GM12878 (cell line): ENCODE data around the gene CCL16. TPM values are rescaled to one million over a fixed set of nuclear protein-coding genes. Genes with fewer than 3 reads are reported as not detected.

ENCODE experiments used
- ATAC-seq: fragments of 200-7000 bp; cut with Tn5 transposase; 3 replicates; pipeline ENCODE4 v1.9.1; 2020; ENCODE audit warnings: mild to moderate bottlenecking, moderate library complexity
- BruUV-seq: library from RNA; stranded (reverse); fragments of 400-500 nt; replicated peaks from 2 replicates; lab custom pipeline; 2021; lab: Mats Ljungman, UMichigan
- CTCF ChIA-PET: fragments of 300-600 bp; sonication (Branson Sonifier 250); formaldehyde crosslinking; extraction: SDS; loops from one replicate; lab custom pipeline; 2021; ENCODE audit warnings: inconsistent platforms; lab: Yijun Ruan, JAX
- POLR2A ChIA-PET: fragments of 350-600 bp; formaldehyde crosslinking; extraction: SDS; loops from one replicate; lab custom pipeline; 2021; ENCODE audit warnings: inconsistent platforms; lab: Charles Lee
- RAD21 ChIA-PET: fragments of 300-600 bp; sonication (Branson Sonifier 250); formaldehyde crosslinking; loops from one replicate; lab custom pipeline; 2023; ENCODE audit warnings: antibody characterized with exemption; ENCODE audit not compliant: unreplicated experiment; lab: Charles Lee
- SMC1A ChIA-PET: fragments of 300-600 bp; sonication (Branson Sonifier 250); formaldehyde crosslinking; loops from one replicate; lab custom pipeline; 2023; ENCODE audit not compliant: unreplicated experiment, uncharacterized antibody; lab: Charles Lee
- DNase-seq: peaks from one replicate; pipeline ENCODE4 v3.0.0-alpha.2; 2011; ENCODE audit warnings: low read depth, low spot score
- FAIRE-seq: peaks from 3 replicates; lab custom pipeline; 2011; peaks lifted over from hg19 to GRCh38; lab: Jason Lieb, UNC
- H2AFZ ChIP-seq: 2 replicates; pipeline ENCODE4 v1.6.0; 2011; ENCODE audit warnings: low read depth, low read length, control low read depth; ENCODE audit not compliant: control insufficient read depth
- H3K27ac ChIP-seq: 2 replicates; pipeline ENCODE4 v1.5.1; 2011; ENCODE audit warnings: control low read depth; ENCODE audit not compliant: control insufficient read depth, insufficient read depth
- H3K27me3 ChIP-seq, 2 experiments: replicated peaks in 1 of 2; 2 replicates each; pipeline versions ENCODE4 v1.6.0 to v1.6.1; 2011; ENCODE audit warnings: low read length in 1 of 2; ENCODE audit not compliant: control insufficient read depth in 2 of 2, insufficient read depth in 2 of 2
- H3K36me3 ChIP-seq, 2 experiments: 2 replicates each; pipeline ENCODE4 v1.5.1; 2011; ENCODE audit warnings: low read length in 1 of 2; ENCODE audit not compliant: control insufficient read depth in 2 of 2, insufficient read depth in 2 of 2
- H3K4me1 ChIP-seq: 2 replicates; pipeline ENCODE4 v1.6.1; 2011; ENCODE audit warnings: mild to moderate bottlenecking, low read length, moderate library complexity, mixed read lengths; ENCODE audit not compliant: control insufficient read depth, insufficient read depth
- H3K4me2 ChIP-seq: 2 replicates; pipeline ENCODE4 v1.6.0; 2011; ENCODE audit warnings: control low read depth; ENCODE audit not compliant: control insufficient read depth, insufficient read depth
- H3K4me3 ChIP-seq: fragments of 200-600 bp; sonication (generic); 2 replicates; pipeline ENCODE4 v1.5.1; 2016
- H3K79me2 ChIP-seq: 2 replicates; pipeline ENCODE4 v1.6.0; 2011; ENCODE audit warnings: low read length; ENCODE audit not compliant: control insufficient read depth, insufficient read depth
- H3K9ac ChIP-seq: 2 replicates; pipeline ENCODE4 v1.8.0; 2011; ENCODE audit warnings: low read length, control low read depth, mixed read lengths; ENCODE audit not compliant: control insufficient read depth, insufficient read depth
- H3K9me3 ChIP-seq: replicated peaks from 3 replicates; pipeline ENCODE4 v1.5.1; 2011; ENCODE audit warnings: mild to moderate bottlenecking, low read length; ENCODE audit not compliant: control insufficient read depth, insufficient read depth
- H4K20me1 ChIP-seq: 2 replicates; pipeline ENCODE4 v1.6.0; 2011; ENCODE audit not compliant: control insufficient read depth, insufficient read depth
- CHD1 ChIP-seq: IDR thresholded peaks from 2 replicates; pipeline ENCODE4 v1.6.1; 2012; ENCODE audit warnings: low read depth, low read length, improper control_type of control experiment
- CHD2 ChIP-seq: IDR thresholded peaks from 2 replicates; pipeline ENCODE4 v1.6.1; 2011; ENCODE audit warnings: low read depth, low read length, improper control_type of control experiment, borderline replicate concordance
- CREM ChIP-seq: IDR thresholded peaks from 2 replicates; pipeline ENCODE4 v1.6.1; 2014; ENCODE audit warnings: antibody characterized with exemption, low read depth
- HCFC1 ChIP-seq: fragments of 150-350 bp; IDR thresholded peaks from 2 replicates; pipeline ENCODE4 v1.6.1; 2014; ENCODE audit warnings: low read length
- HDGF ChIP-seq: fragments of 450-650 bp; IDR thresholded peaks from 2 replicates; pipeline ENCODE4 v1.6.1; 2016; ENCODE audit warnings: antibody characterized with exemption
- IKZF2 ChIP-seq, 2 experiments: fragments of 450-650 bp; IDR thresholded peaks; 2 replicates each; pipeline ENCODE4 v1.6.1; 2017; ENCODE audit warnings: mild to moderate bottlenecking in 2 of 2, moderate library complexity in 2 of 2
- MTA2 ChIP-seq: fragments of 450-650 bp; IDR thresholded peaks from 2 replicates; pipeline ENCODE4 v1.6.1; 2016; ENCODE audit warnings: low read depth, mild to moderate bottlenecking, moderate library complexity
- MYC ChIP-seq: IDR thresholded peaks from 2 replicates; pipeline ENCODE4 v1.6.1; 2011; ENCODE audit warnings: mild to moderate bottlenecking, low read length, moderate library complexity, inconsistent platforms; ENCODE audit not compliant: insufficient read depth, insufficient replicate concordance, insufficient read length, severe bottlenecking
- NR2C1 ChIP-seq: fragments of 450-650 bp; IDR thresholded peaks from 2 replicates; pipeline ENCODE4 v1.6.1; 2017; ENCODE audit warnings: antibody characterized with exemption, mild to moderate bottlenecking, moderate library complexity
- PBX3 ChIP-seq: IDR thresholded peaks from 2 replicates; pipeline ENCODE4 v1.6.1; 2011; ENCODE audit warnings: mild to moderate bottlenecking, low read depth, low read length, moderate library complexity; ENCODE audit not compliant: insufficient replicate concordance
- PML ChIP-seq: IDR thresholded peaks from 2 replicates; pipeline ENCODE4 v1.6.1; 2012; ENCODE audit warnings: low read length, inconsistent platforms
- POLR2A ChIP-seq: IDR thresholded peaks from 2 replicates; pipeline ENCODE4 v1.6.1; 2011; ENCODE audit warnings: low read depth, mild to moderate bottlenecking, low read length
- RELB ChIP-seq: fragments of 450-650 bp; IDR thresholded peaks from 2 replicates; pipeline ENCODE4 v1.6.1; 2017; ENCODE audit warnings: low read depth, mild to moderate bottlenecking, moderate library complexity
- SUZ12 ChIP-seq: fragments of 200-600 bp; sonication (generic); IDR thresholded peaks from one replicate; pipeline ENCODE4 v1.6.1; 2018; ENCODE audit warnings: antibody characterized with exemption, mild to moderate bottlenecking; ENCODE audit not compliant: unreplicated experiment
- TAF1 ChIP-seq: IDR thresholded peaks from 2 replicates; pipeline ENCODE4 v1.6.1; 2011; ENCODE audit warnings: mild to moderate bottlenecking, low read depth, low read length, borderline replicate concordance
- WGBS: methylation state at CpG from one replicate; pipeline ENCODE4 v1.1.6; 2016; ENCODE audit warnings: low lambda C conversion rate; ENCODE audit not compliant: insufficient replicate concordance, insufficient coverage; ENCODE audit errors: missing lambda C conversion rate; 5-methylcytosine and 5-hydroxymethylcytosine counted together
- in situ Hi-C: fragments of 300-500 bp; cut with MboI; formaldehyde crosslinking; loops from 9 replicates; pipeline ENCODE4 v1.14.3; 2018; ENCODE audit warnings: mixed read lengths
- intact Hi-C: fragments of 100-400 bp; cut with micrococcal nuclease; formaldehyde crosslinking; loops from one replicate; pipeline ENCODE4 v1.14.2; 2022; ENCODE audit not compliant: unreplicated experiment
- polyA plus RNA-seq, 11 experiments: library from polyadenylated mRNA; depleted of rRNA in 4 of 11; unstranded in 6 of 11; stranded (reverse) in 5 of 11; fragments of >200 nt; fragmentation: Nextera tagmentation in 4 of 11; fragmentation: Illumina TruSeq in 1 of 11; extraction: Ambion mirVana in 4 of 11; extraction: Trizol in 1 of 11; gene quantifications; 1 replicate in 1 of 11; 2 replicates in 10 of 11; pipeline versions ENCODE4 v1.2.1 to v1.2.3, GENCODE V29; 2011 to 2016; ENCODE audit warnings: inconsistent platforms in 2 of 11, missing spikeins in 2 of 11, low read depth in 1 of 11
- total RNA-seq, 4 experiments: library from RNA; depleted of rRNA in 3 of 4; stranded (reverse); fragments of >200 nt in 3 of 4; fragmentation: Illumina TruSeq in 1 of 4; extraction: Trizol in 1 of 4; gene quantifications; 2 replicates each; pipeline versions ENCODE4 v1.2.1 to v1.2.3, GENCODE V29; 2013 to 2021
- TF ChIP-seq, protein P1 (sequence below): IDR thresholded peaks from 2 replicates; pipeline ENCODE4 v1.6.1; 2011; ENCODE audit warnings: borderline replicate concordance, low read depth, mild to moderate bottlenecking, moderate library complexity, mixed read lengths, low read length; ENCODE audit not compliant: insufficient read depth; ENCODE audit errors: extremely low read length
- TF ChIP-seq, protein P2 (sequence below): IDR thresholded peaks from 2 replicates; pipeline ENCODE4 v1.6.1; 2012; ENCODE audit warnings: improper control_type of control experiment, low read depth, low read length; ENCODE audit not compliant: insufficient replicate concordance

Gene CCL16
- total and polyA plus RNA-seq, 10 of the 15 experiments (the other 5 are each of a cell fraction or from before 2014, with no cell fraction given): not detected

DNA sequence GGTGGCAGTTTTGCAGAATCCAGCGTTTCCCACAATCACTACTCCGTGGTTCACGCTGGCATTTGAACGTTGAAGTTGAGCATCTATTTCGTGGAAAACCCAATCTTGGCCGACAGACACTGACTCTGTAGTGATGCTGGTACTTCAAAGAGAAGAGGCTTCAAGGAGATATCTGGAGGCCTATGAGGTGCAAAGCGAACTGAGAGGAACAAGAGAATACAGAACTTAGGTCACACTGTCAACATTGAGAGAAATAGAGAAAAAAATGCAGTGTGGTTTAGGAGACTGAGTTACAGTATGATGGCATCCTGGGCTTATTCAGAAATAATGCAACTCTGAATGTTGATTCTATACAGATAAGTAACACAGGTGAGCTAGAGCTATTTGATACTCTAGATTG, 16.0 kb downstream of the CCL16 start:
- Histone ChIP-seq H4K20me1 (no peaks in the 10 kb centered on the region), H3K4me3 (no peak overlapping the region), H3K36me3 (no peaks in the 10 kb centered on the region), H3K4me2 (no peak overlapping the region), H3K9ac (no peak overlapping the region), H2AFZ (no peak overlapping the region), H3K27me3 (no peaks in the 10 kb centered on the region), H3K27ac (no peak overlapping the region), H3K4me1 (no peaks in the 10 kb centered on the region), H3K79me2 (no peaks in the 10 kb centered on the region), H3K9me3 (no peaks in the 10 kb centered on the region)
- DNase-seq (no peak), ATAC-seq (no peak), FAIRE-seq (no peak)
- no TSS peak for BruUV-seq
- POLR2A ChIA-PET: no interaction called here
- RAD21 ChIA-PET: interaction anchor here (1.0 kb wide), 1 partner anchor 102 kb away, joined by 3 read pairs; no protein-coding TSS in a partner anchor
- intact Hi-C loops: no loop called here
- CTCF ChIA-PET: interaction anchor here (1.4 to 19.0 kb wide), 4 partner anchors 17 to 518 kb away, joined by 3 to 622 read pairs (median 6); no protein-coding TSS in a partner anchor
- in situ Hi-C loops: no loop called here
- WGBS: 65% methylated on average over 7 of the region's 7 CpGs
- SMC1A ChIA-PET: interaction anchor here (1.1 to 2.4 kb wide), 4 partner anchors 108 to 191 kb away, joined by 3 to 20 read pairs (median 9); no protein-coding TSS in a partner anchor
- no peak for TF ChIP-seq SUZ12
- no peak for TF ChIP-seq TAF1
- TF ChIP-seq, protein P1, sequence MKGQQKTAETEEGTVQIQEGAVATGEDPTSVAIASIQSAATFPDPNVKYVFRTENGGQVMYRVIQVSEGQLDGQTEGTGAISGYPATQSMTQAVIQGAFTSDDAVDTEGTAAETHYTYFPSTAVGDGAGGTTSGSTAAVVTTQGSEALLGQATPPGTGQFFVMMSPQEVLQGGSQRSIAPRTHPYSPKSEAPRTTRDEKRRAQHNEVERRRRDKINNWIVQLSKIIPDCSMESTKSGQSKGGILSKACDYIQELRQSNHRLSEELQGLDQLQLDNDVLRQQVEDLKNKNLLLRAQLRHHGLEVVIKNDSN: no peak
- no peak for TF ChIP-seq MTA2
- no peak for TF ChIP-seq RELB
- TF ChIP-seq HDGF: no peak
- TF ChIP-seq POLR2A: no peak
- TF ChIP-seq, protein P2, sequence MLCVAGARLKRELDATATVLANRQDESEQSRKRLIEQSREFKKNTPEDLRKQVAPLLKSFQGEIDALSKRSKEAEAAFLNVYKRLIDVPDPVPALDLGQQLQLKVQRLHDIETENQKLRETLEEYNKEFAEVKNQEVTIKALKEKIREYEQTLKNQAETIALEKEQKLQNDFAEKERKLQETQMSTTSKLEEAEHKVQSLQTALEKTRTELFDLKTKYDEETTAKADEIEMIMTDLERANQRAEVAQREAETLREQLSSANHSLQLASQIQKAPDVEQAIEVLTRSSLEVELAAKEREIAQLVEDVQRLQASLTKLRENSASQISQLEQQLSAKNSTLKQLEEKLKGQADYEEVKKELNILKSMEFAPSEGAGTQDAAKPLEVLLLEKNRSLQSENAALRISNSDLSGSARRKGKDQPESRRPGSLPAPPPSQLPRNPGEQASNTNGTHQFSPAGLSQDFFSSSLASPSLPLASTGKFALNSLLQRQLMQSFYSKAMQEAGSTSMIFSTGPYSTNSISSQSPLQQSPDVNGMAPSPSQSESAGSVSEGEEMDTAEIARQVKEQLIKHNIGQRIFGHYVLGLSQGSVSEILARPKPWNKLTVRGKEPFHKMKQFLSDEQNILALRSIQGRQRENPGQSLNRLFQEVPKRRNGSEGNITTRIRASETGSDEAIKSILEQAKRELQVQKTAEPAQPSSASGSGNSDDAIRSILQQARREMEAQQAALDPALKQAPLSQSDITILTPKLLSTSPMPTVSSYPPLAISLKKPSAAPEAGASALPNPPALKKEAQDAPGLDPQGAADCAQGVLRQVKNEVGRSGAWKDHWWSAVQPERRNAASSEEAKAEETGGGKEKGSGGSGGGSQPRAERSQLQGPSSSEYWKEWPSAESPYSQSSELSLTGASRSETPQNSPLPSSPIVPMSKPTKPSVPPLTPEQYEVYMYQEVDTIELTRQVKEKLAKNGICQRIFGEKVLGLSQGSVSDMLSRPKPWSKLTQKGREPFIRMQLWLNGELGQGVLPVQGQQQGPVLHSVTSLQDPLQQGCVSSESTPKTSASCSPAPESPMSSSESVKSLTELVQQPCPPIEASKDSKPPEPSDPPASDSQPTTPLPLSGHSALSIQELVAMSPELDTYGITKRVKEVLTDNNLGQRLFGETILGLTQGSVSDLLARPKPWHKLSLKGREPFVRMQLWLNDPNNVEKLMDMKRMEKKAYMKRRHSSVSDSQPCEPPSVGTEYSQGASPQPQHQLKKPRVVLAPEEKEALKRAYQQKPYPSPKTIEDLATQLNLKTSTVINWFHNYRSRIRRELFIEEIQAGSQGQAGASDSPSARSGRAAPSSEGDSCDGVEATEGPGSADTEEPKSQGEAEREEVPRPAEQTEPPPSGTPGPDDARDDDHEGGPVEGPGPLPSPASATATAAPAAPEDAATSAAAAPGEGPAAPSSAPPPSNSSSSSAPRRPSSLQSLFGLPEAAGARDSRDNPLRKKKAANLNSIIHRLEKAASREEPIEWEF: no peak
- TF ChIP-seq MYC: no peak
- no peak for TF ChIP-seq CHD1
- no peak for TF ChIP-seq PML
- TF ChIP-seq IKZF2 (IDR thresholded peaks at IDR 0.05): no peak
- no peak for TF ChIP-seq HCFC1
- TF ChIP-seq CREM: no peak
- no peak for TF ChIP-seq CHD2
- TF ChIP-seq NR2C1: no peak
- TF ChIP-seq PBX3: no peak
